Neural progenitor cell (in vitro differentiated cells): ENCODE data around the gene IQCK.

Source experiments
- EZH2 ChIP-seq: fragments of 200-600 bp; sonication (generic); IDR thresholded peaks from 2 replicates; pipeline ENCODE4 v1.6.1; 2017; ENCODE audit warnings: antibody characterized with exemption, mild to moderate bottlenecking, moderate library complexity
- TF ChIP-seq, protein P1 (sequence below): fragments of 200-600 bp; sonication (generic); IDR thresholded peaks from 2 replicates; pipeline ENCODE4 v1.5.1; 2017; ENCODE audit warnings: antibody characterized with exemption, mild to moderate bottlenecking

- TF ChIP-seq, protein P1, sequence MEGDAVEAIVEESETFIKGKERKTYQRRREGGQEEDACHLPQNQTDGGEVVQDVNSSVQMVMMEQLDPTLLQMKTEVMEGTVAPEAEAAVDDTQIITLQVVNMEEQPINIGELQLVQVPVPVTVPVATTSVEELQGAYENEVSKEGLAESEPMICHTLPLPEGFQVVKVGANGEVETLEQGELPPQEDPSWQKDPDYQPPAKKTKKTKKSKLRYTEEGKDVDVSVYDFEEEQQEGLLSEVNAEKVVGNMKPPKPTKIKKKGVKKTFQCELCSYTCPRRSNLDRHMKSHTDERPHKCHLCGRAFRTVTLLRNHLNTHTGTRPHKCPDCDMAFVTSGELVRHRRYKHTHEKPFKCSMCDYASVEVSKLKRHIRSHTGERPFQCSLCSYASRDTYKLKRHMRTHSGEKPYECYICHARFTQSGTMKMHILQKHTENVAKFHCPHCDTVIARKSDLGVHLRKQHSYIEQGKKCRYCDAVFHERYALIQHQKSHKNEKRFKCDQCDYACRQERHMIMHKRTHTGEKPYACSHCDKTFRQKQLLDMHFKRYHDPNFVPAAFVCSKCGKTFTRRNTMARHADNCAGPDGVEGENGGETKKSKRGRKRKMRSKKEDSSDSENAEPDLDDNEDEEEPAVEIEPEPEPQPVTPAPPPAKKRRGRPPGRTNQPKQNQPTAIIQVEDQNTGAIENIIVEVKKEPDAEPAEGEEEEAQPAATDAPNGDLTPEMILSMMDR = no peak
- TF ChIP-seq EZH2 = no peak
These were observed 172.8 kb downstream of the IQCK start for GRCh38 chr16:19890901-19891300.
